ENCODE data around the gene DNASE2B.

DNASE2B gene

GRCh38 chr1:84363622-84364021 is 34.7 kb upstream of the DNASE2B start:
- H3K9ac ChIP-seq (ENCODE audit: low read length), result no peak overlapping the region

DNA sequence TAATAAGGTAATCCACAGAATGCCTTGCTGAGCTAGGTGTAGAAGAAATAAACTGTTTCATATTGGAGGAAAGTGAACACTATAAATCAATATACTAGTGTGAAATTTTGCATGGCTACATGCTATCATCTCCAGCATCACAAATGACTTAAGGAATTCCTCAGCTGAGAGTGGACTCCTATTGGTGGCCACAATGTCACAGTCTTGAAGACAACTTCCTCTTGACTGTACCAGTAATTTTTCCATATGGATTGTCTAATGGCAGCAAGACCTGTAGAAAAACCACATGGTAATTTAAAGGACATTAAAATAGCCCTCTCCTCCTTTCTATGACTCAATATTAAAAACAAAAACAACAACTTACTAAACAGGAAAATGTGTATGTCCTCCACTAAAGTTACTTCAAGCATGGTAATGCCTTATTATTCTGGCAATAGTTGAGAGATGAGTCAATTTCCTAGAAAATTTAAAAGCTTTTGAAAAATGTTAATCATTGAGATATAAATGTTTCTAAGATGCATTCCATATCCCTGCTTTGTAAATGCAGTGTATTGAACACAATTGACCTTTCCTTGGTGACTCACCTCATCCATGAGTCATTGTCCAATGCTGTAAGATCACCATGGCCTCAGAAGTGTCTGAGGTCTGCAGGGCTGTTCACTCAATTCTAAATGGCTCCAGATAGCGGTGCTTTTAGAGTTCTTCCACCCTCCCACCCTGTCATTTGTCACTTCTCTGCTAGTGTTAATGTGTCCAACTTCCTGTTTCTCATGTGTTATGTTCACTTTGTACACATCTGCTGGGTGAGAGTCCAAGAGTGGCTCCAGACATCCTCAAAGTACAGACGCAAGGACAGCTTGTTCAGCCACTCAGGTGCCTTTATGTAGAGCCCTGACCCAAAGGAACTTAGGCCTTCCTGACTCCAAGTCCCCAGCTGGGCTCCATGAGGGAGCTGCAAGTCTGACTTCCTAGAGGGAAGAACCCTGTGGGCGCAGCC is 32.8 kb upstream of the DNASE2B start:
- no peak overlapping the region for H3K27ac ChIP-seq (ENCODE audit: low read depth, low read length)
- H3K4me3 ChIP-seq (ENCODE audit: low read length), result no peak overlapping the region
- no peaks in the 10 kb centered on the region for H3K36me3 ChIP-seq (ENCODE audit: control insufficient read depth, insufficient read depth, low read length)
- no peaks in the 10 kb centered on the region for H3K4me1 ChIP-seq (ENCODE audit: control insufficient read depth, insufficient read depth, low read length)
- no peaks in the 10 kb centered on the region for H3K27me3 ChIP-seq (ENCODE audit: control insufficient read depth, insufficient read depth, low read length)
- H3K9ac ChIP-seq (ENCODE audit: low read length), result no peak overlapping the region

More at GRCh38 chr1:84363622-84364021, 34.7 kb upstream of the DNASE2B start:
- Histone ChIP-seq H3K4me3 (ENCODE audit: low read length) (no peak overlapping the region), H3K27me3 (ENCODE audit: control insufficient read depth, insufficient read depth, low read length) (no peaks in the 10 kb centered on the region), H3K27ac (ENCODE audit: low read depth, low read length) (no peak overlapping the region), H3K36me3 (ENCODE audit: control insufficient read depth, insufficient read depth, low read length) (no peaks in the 10 kb centered on the region), H3K4me1 (ENCODE audit: control insufficient read depth, insufficient read depth, low read length) (no peaks in the 10 kb centered on the region)

GRCh38 chr1:84366786-84367185 is 31.5 kb upstream of the DNASE2B start:
- Histone ChIP-seq H3K36me3 (ENCODE audit: control insufficient read depth, insufficient read depth, low read length) (no peaks in the 10 kb centered on the region), H3K9ac (ENCODE audit: low read length) (no peak overlapping the region), H3K27ac (ENCODE audit: low read depth, low read length) (no peak overlapping the region), H3K4me1 (ENCODE audit: control insufficient read depth, insufficient read depth, low read length) (no peaks in the 10 kb centered on the region), H3K4me3 (ENCODE audit: low read length) (no peak overlapping the region), H3K27me3 (ENCODE audit: control insufficient read depth, insufficient read depth, low read length) (no peaks in the 10 kb centered on the region)

GRCh38 chr1:84367219-84367618 is 31.1 kb upstream of the DNASE2B start:
- no peaks in the 10 kb centered on the region for H3K36me3 ChIP-seq (ENCODE audit: control insufficient read depth, insufficient read depth, low read length)
- no peaks in the 10 kb centered on the region for H3K4me1 ChIP-seq (ENCODE audit: control insufficient read depth, insufficient read depth, low read length)
- no peak overlapping the region for H3K27ac ChIP-seq (ENCODE audit: low read depth, low read length)
- H3K27me3 ChIP-seq (ENCODE audit: control insufficient read depth, insufficient read depth, low read length), result no peaks in the 10 kb centered on the region
- no peak overlapping the region for H3K9ac ChIP-seq (ENCODE audit: low read length)
- no peak overlapping the region for H3K4me3 ChIP-seq (ENCODE audit: low read length)

DNA sequence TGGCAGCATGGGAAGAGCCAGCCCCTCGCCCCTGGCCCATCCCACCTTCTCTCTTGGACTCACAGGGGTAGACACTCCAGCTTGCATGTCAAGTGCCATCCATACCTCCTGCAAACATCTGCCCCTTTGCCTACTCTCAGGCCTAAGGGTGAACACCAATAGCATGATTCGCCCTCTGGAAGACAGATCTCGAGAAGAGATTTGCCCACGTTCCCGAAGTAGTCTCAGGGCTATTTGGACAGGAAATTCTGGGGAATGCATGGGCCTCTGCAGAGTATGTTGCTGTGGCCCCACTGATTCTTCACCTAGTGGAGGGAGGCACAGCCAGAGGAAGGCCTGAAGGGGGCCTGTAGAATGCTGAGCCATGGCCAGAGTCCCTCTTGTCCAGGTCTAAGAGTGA is 29.8 kb upstream of the DNASE2B start:
- no peaks in the 10 kb centered on the region for H3K4me1 ChIP-seq (ENCODE audit: control insufficient read depth, insufficient read depth, low read length)
- no peak overlapping the region for H3K4me3 ChIP-seq (ENCODE audit: low read length)
- H3K27me3 ChIP-seq (ENCODE audit: control insufficient read depth, insufficient read depth, low read length), result no peaks in the 10 kb centered on the region
- no peak overlapping the region for H3K27ac ChIP-seq (ENCODE audit: low read depth, low read length)
- H3K9ac ChIP-seq (ENCODE audit: low read length), result no peak overlapping the region
- no peaks in the 10 kb centered on the region for H3K36me3 ChIP-seq (ENCODE audit: control insufficient read depth, insufficient read depth, low read length)

GRCh38 chr1:84370266-84370665 is 28.0 kb upstream of the DNASE2B start:
- no peak overlapping the region for H3K27ac ChIP-seq (ENCODE audit: low read depth, low read length)
- H3K4me3 ChIP-seq (ENCODE audit: low read length), result no peak overlapping the region
- H3K4me1 ChIP-seq (ENCODE audit: control insufficient read depth, insufficient read depth, low read length), result peaks cover 7% of the 10 kb centered on the region
- no peaks in the 10 kb centered on the region for H3K27me3 ChIP-seq (ENCODE audit: control insufficient read depth, insufficient read depth, low read length)
- no peaks in the 10 kb centered on the region for H3K36me3 ChIP-seq (ENCODE audit: control insufficient read depth, insufficient read depth, low read length)
- no peak overlapping the region for H3K9ac ChIP-seq (ENCODE audit: low read length)

GRCh38 chr1:84370831-84371394 is 27.4 kb upstream of the DNASE2B start:
- Histone ChIP-seq H3K4me3 (ENCODE audit: low read length) (no peak overlapping the region), H3K27me3 (ENCODE audit: control insufficient read depth, insufficient read depth, low read length) (no peaks in the 10 kb centered on the region), H3K9ac (ENCODE audit: low read length) (no peak overlapping the region), H3K36me3 (ENCODE audit: control insufficient read depth, insufficient read depth, low read length) (no peaks in the 10 kb centered on the region), H3K4me1 (ENCODE audit: control insufficient read depth, insufficient read depth, low read length) (peaks cover 7% of the 10 kb centered on the region), H3K27ac (ENCODE audit: low read depth, low read length) (no peak overlapping the region)

- H3K9ac ChIP-seq (ENCODE audit: low read length), result no peak overlapping the region
- H3K4me1 ChIP-seq (ENCODE audit: control insufficient read depth, insufficient read depth, low read length), result peaks cover 11% of the 10 kb centered on the region
- H3K27ac ChIP-seq (ENCODE audit: low read depth, low read length), result no peak overlapping the region
Observed at GRCh38 chr1:84373436-84374141, 24.7 kb upstream of the DNASE2B start.

DNA sequence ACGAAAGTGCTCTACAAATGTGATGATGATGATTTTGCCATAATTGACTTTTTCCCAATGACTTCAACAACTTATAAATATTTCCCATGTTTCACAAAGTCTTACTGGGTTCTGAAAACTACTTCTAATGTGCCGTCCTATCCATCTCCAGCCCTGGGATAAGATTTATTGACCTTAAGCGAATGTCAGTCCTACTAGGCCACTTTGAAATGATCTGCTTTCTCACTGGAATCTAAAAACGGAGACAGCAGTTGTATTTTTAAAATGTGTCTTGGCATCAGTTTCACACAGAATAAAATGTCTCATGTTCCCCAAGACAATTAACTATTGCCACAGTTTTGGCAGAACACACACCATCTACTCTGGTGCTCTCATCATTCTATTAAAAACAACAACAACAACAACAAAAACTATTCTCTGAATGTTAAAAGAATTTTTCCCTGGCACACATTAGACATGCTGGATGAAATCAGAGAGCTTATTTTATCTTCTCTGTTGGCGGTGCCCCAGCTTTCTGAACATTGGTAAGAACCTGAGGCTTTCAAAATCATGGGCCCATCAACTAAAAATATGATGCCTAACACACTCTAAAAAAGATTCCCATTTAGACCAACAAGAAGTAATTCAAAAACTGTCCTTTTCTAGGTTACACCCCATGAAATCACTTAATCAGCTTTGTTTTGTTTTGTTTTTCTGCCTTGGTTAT is 23.1 kb upstream of the DNASE2B start:
- peak overlapping the region; percentile 44 for H3K27ac ChIP-seq (ENCODE audit: low read depth, low read length)
- no peaks in the 10 kb centered on the region for H3K36me3 ChIP-seq (ENCODE audit: control insufficient read depth, insufficient read depth, low read length)
- no peaks in the 10 kb centered on the region for H3K27me3 ChIP-seq (ENCODE audit: control insufficient read depth, insufficient read depth, low read length)
- H3K4me3 ChIP-seq (ENCODE audit: low read length), result no peak overlapping the region
- no peak overlapping the region for H3K9ac ChIP-seq (ENCODE audit: low read length)
- peaks cover 11% of the 10 kb centered on the region for H3K4me1 ChIP-seq (ENCODE audit: control insufficient read depth, insufficient read depth, low read length)

More at GRCh38 chr1:84373436-84374141, 24.7 kb upstream of the DNASE2B start:
- Histone ChIP-seq H3K4me3 (ENCODE audit: low read length) (no peak overlapping the region), H3K36me3 (ENCODE audit: control insufficient read depth, insufficient read depth, low read length) (no peaks in the 10 kb centered on the region), H3K27me3 (ENCODE audit: control insufficient read depth, insufficient read depth, low read length) (no peaks in the 10 kb centered on the region)

GRCh38 chr1:84376000-84376910 is 22.0 kb upstream of the DNASE2B start:
- no peak overlapping the region for H3K9ac ChIP-seq (ENCODE audit: low read length)
- no peak overlapping the region for H3K4me3 ChIP-seq (ENCODE audit: low read length)
- H3K4me1 ChIP-seq (ENCODE audit: control insufficient read depth, insufficient read depth, low read length), result peaks cover 11% of the 10 kb centered on the region
- no peaks in the 10 kb centered on the region for H3K27me3 ChIP-seq (ENCODE audit: control insufficient read depth, insufficient read depth, low read length)
- H3K27ac ChIP-seq (ENCODE audit: low read depth, low read length), result peak overlapping the region; percentile 32
- no peaks in the 10 kb centered on the region for H3K36me3 ChIP-seq (ENCODE audit: control insufficient read depth, insufficient read depth, low read length)

DNA sequence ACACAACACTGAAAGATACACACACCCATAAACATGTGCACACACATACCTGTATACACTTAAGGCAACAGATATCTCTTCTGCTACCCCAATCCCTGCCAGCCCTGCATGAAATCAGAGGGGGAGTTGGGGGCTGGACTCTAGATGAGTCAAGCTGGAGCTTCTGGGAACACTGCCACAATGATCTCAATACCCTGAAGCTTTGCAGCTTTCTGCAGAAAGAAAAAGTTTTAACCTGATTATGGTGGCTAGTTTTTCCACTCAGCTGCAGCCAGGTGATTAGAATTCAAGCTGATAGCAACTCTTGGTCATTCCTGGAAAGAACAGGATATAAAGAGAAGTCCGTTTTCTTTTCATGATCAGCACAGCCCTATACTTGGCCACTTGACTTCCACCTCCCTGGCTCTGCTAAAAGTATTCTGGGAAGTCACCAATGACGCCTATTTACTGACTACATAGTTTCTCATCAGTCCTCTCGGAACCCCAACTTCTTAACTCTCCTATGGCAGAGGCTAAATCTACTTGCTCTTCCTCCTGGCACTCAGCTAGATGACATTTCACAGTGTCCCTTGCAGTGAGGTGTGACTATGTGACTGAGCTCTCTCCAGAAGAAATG is 20.7 kb upstream of the DNASE2B start:
- no peak overlapping the region for H3K27ac ChIP-seq (ENCODE audit: low read depth, low read length)
- peaks cover 11% of the 10 kb centered on the region for H3K4me1 ChIP-seq (ENCODE audit: control insufficient read depth, insufficient read depth, low read length)
- no peaks in the 10 kb centered on the region for H3K27me3 ChIP-seq (ENCODE audit: control insufficient read depth, insufficient read depth, low read length)
- H3K36me3 ChIP-seq (ENCODE audit: control insufficient read depth, insufficient read depth, low read length), result no peaks in the 10 kb centered on the region
- no peak overlapping the region for H3K9ac ChIP-seq (ENCODE audit: low read length)
- no peak overlapping the region for H3K4me3 ChIP-seq (ENCODE audit: low read length)
